GM12878 (cell line): ENCODE results near the gene FXYD1. TPM values are rescaled to one million over a fixed set of nuclear protein-coding genes. Genes with fewer than 3 reads are reported as not detected.
A peak's percentile ranks its signal among the peaks of the same experiment; 100 is the strongest.

Source experiments
- ATAC-seq: fragments of 200-7000 bp; cut with Tn5 transposase; 3 replicates; pipeline ENCODE4 v1.9.1; 2020; ENCODE audit warnings: mild to moderate bottlenecking, moderate library complexity
- BruUV-seq: library from RNA; stranded (reverse); fragments of 400-500 nt; replicated peaks from 2 replicates; lab custom pipeline; 2021; lab: Mats Ljungman, UMichigan
- CTCF ChIA-PET: fragments of 300-600 bp; sonication (Branson Sonifier 250); formaldehyde crosslinking; extraction: SDS; loops from one replicate; lab custom pipeline; 2021; ENCODE audit warnings: inconsistent platforms; lab: Yijun Ruan, JAX
- POLR2A ChIA-PET: fragments of 350-600 bp; formaldehyde crosslinking; extraction: SDS; loops from one replicate; lab custom pipeline; 2021; ENCODE audit warnings: inconsistent platforms; lab: Charles Lee
- RAD21 ChIA-PET: fragments of 300-600 bp; sonication (Branson Sonifier 250); formaldehyde crosslinking; loops from one replicate; lab custom pipeline; 2023; ENCODE audit warnings: antibody characterized with exemption; ENCODE audit not compliant: unreplicated experiment; lab: Charles Lee
- SMC1A ChIA-PET: fragments of 300-600 bp; sonication (Branson Sonifier 250); formaldehyde crosslinking; loops from one replicate; lab custom pipeline; 2023; ENCODE audit not compliant: unreplicated experiment, uncharacterized antibody; lab: Charles Lee
- DNase-seq: peaks from one replicate; pipeline ENCODE4 v3.0.0-alpha.2; 2011; ENCODE audit warnings: low read depth, low spot score
- FAIRE-seq: peaks from 3 replicates; lab custom pipeline; 2011; peaks lifted over from hg19 to GRCh38; lab: Jason Lieb, UNC
- H2AFZ ChIP-seq: 2 replicates; pipeline ENCODE4 v1.6.0; 2011; ENCODE audit warnings: low read depth, low read length, control low read depth; ENCODE audit not compliant: control insufficient read depth
- H3K27ac ChIP-seq: 2 replicates; pipeline ENCODE4 v1.5.1; 2011; ENCODE audit warnings: control low read depth; ENCODE audit not compliant: control insufficient read depth, insufficient read depth
- H3K27me3 ChIP-seq, 2 experiments: replicated peaks in 1 of 2; 2 replicates each; pipeline versions ENCODE4 v1.6.0 to v1.6.1; 2011; ENCODE audit warnings: low read length in 1 of 2; ENCODE audit not compliant: control insufficient read depth in 2 of 2, insufficient read depth in 2 of 2
- H3K36me3 ChIP-seq, 2 experiments: 2 replicates each; pipeline ENCODE4 v1.5.1; 2011; ENCODE audit warnings: low read length in 1 of 2; ENCODE audit not compliant: control insufficient read depth in 2 of 2, insufficient read depth in 2 of 2
- H3K4me1 ChIP-seq: 2 replicates; pipeline ENCODE4 v1.6.1; 2011; ENCODE audit warnings: mild to moderate bottlenecking, low read length, moderate library complexity, mixed read lengths; ENCODE audit not compliant: control insufficient read depth, insufficient read depth
- H3K4me2 ChIP-seq: 2 replicates; pipeline ENCODE4 v1.6.0; 2011; ENCODE audit warnings: control low read depth; ENCODE audit not compliant: control insufficient read depth, insufficient read depth
- H3K4me3 ChIP-seq: fragments of 200-600 bp; sonication (generic); 2 replicates; pipeline ENCODE4 v1.5.1; 2016
- H3K79me2 ChIP-seq: 2 replicates; pipeline ENCODE4 v1.6.0; 2011; ENCODE audit warnings: low read length; ENCODE audit not compliant: control insufficient read depth, insufficient read depth
- H3K9ac ChIP-seq: 2 replicates; pipeline ENCODE4 v1.8.0; 2011; ENCODE audit warnings: low read length, control low read depth, mixed read lengths; ENCODE audit not compliant: control insufficient read depth, insufficient read depth
- H3K9me3 ChIP-seq: replicated peaks from 3 replicates; pipeline ENCODE4 v1.5.1; 2011; ENCODE audit warnings: mild to moderate bottlenecking, low read length; ENCODE audit not compliant: control insufficient read depth, insufficient read depth
- H4K20me1 ChIP-seq: 2 replicates; pipeline ENCODE4 v1.6.0; 2011; ENCODE audit not compliant: control insufficient read depth, insufficient read depth
- CHD2 ChIP-seq: IDR thresholded peaks from 2 replicates; pipeline ENCODE4 v1.6.1; 2011; ENCODE audit warnings: low read depth, low read length, improper control_type of control experiment, borderline replicate concordance
- CTCF ChIP-seq, 3 experiments: IDR thresholded peaks in 2 of 3; conservative IDR thresholded peaks in 1 of 3; 2 replicates each; pipeline ENCODE4 v1.5.1; 2011; ENCODE audit warnings: low read depth in 3 of 3, low read length in 3 of 3, mild to moderate bottlenecking in 3 of 3, control low read depth in 2 of 3, moderate library complexity in 2 of 3, inconsistent platforms in 1 of 3, mixed read lengths in 1 of 3; ENCODE audit not compliant: control insufficient read depth in 2 of 3, insufficient read depth in 1 of 3; ENCODE audit errors: extremely low read depth in 1 of 3
- EED ChIP-seq: sonication (generic); IDR thresholded peaks from 2 replicates; pipeline ENCODE4 v1.6.1; 2016; ENCODE audit warnings: antibody characterized with exemption, low read depth
- RAD21 ChIP-seq: IDR thresholded peaks from 2 replicates; pipeline ENCODE4 v1.6.1; 2011; ENCODE audit warnings: mild to moderate bottlenecking, low read depth, low read length, moderate library complexity; ENCODE audit not compliant: insufficient read depth
- SMC3 ChIP-seq: IDR thresholded peaks from 2 replicates; pipeline ENCODE4 v1.6.1; 2011; ENCODE audit warnings: low read length, improper control_type of control experiment, borderline replicate concordance
- YY1 ChIP-seq: IDR thresholded peaks from 2 replicates; pipeline ENCODE4 v1.6.1; 2011; ENCODE audit warnings: low read depth, mild to moderate bottlenecking, low read length
- WGBS: methylation state at CpG from one replicate; pipeline ENCODE4 v1.1.6; 2016; ENCODE audit warnings: low lambda C conversion rate; ENCODE audit not compliant: insufficient replicate concordance, insufficient coverage; ENCODE audit errors: missing lambda C conversion rate; 5-methylcytosine and 5-hydroxymethylcytosine counted together
- in situ Hi-C: fragments of 300-500 bp; cut with MboI; formaldehyde crosslinking; loops from 9 replicates; pipeline ENCODE4 v1.14.3; 2018; ENCODE audit warnings: mixed read lengths
- intact Hi-C: fragments of 100-400 bp; cut with micrococcal nuclease; formaldehyde crosslinking; loops from one replicate; pipeline ENCODE4 v1.14.2; 2022; ENCODE audit not compliant: unreplicated experiment
- polyA plus RNA-seq, 11 experiments: library from polyadenylated mRNA; depleted of rRNA in 4 of 11; unstranded in 6 of 11; stranded (reverse) in 5 of 11; fragments of >200 nt; fragmentation: Nextera tagmentation in 4 of 11; fragmentation: Illumina TruSeq in 1 of 11; extraction: Ambion mirVana in 4 of 11; extraction: Trizol in 1 of 11; gene quantifications; 1 replicate in 1 of 11; 2 replicates in 10 of 11; pipeline versions ENCODE4 v1.2.1 to v1.2.3, GENCODE V29; 2011 to 2016; ENCODE audit warnings: inconsistent platforms in 2 of 11, missing spikeins in 2 of 11, low read depth in 1 of 11
- total RNA-seq, 4 experiments: library from RNA; depleted of rRNA in 3 of 4; stranded (reverse); fragments of >200 nt in 3 of 4; fragmentation: Illumina TruSeq in 1 of 4; extraction: Trizol in 1 of 4; gene quantifications; 2 replicates each; pipeline versions ENCODE4 v1.2.1 to v1.2.3, GENCODE V29; 2013 to 2021

Gene FXYD1
- total and polyA plus RNA-seq, 10 of the 15 experiments (the other 5 are each of a cell fraction or from before 2014, with no cell fraction given), result 0.34 to 1.2 (median 0.49) TPM; not detected in 4

GRCh38 chr19:35142606-35143230 is 4.1 kb downstream of the FXYD1 start:
- no peak overlapping the region for H3K27ac ChIP-seq
- SMC1A ChIA-PET, result interaction anchor here (1.2 to 2.4 kb wide), 10 partner anchors 12 to 212 kb away, joined by 3 to 17 read pairs (median 5); partner anchors contain the start of gene FXYD5
- peaks cover 2 to 5% of the 10 kb centered on the region in 2 experiments; a peak in 2 of 4 replicates for H3K27me3 ChIP-seq
- no peaks in the 10 kb centered on the region for H4K20me1 ChIP-seq
- RAD21 ChIA-PET, result interaction anchor here (0.6 to 3.0 kb wide), 16 partner anchors 11 to 366 kb away, joined by 3 to 31 read pairs (median 5); partner anchors contain the start of gene FXYD5
- POLR2A ChIA-PET, result interaction anchor here (0.5 to 0.7 kb wide), 3 partner anchors 51 to 105 kb away, joined by 3 to 6 read pairs (median 4); no protein-coding TSS in a partner anchor
- no peaks in the 10 kb centered on the region for H3K79me2 ChIP-seq
- H3K4me1 ChIP-seq, result peaks cover 13% of the 10 kb centered on the region
- CTCF ChIA-PET, result interaction anchor here (0.6 to 3.3 kb wide), 28 partner anchors 11 to 368 kb away, joined by 3 to 41 read pairs (median 7); partner anchors contain the start of genes FXYD3 and FXYD5
- H2AFZ ChIP-seq, result no peak overlapping the region
- H3K36me3 ChIP-seq, result no peaks in the 10 kb centered on the region
- BruUV-seq, result no TSS peak
- H3K9me3 ChIP-seq, result no peaks in the 10 kb centered on the region
- in situ Hi-C loops (no loop called here), intact Hi-C loops (loop anchor here (5.0 kb wide), 1 partner anchor 105 kb away; the partner anchor contains the start of gene LSR)
- WGBS, result 4% methylated on average over 9 of the region's 46 CpGs
- TF ChIP-seq SMC3 (peak; percentile 34; the same call in 1 of the 2 replicates), EED (peak; percentile 15; the same call in 1 of the 2 replicates), CTCF (IDR thresholded peaks at IDR 0.05 in 2 of 3, conservative IDR thresholded peaks at IDR 0.05 in 1 of 3; ENCODE audit: control insufficient read depth in 2 of 3, extremely low read depth in 1 of 3, insufficient read depth in 1 of 3, low read depth in 3 of 3, low read length in 3 of 3) (peak; percentile 24 to 57 (median 56); a peak in 4 of 6 replicates), YY1 (0 out of 2 replicates have a peak, but pooled peaks have one; percentile 36), CHD2 (no peak), RAD21 (peak; percentile 62)
- DNase-seq (no peak), ATAC-seq (peak; percentile 55), FAIRE-seq (no peak)
- peak overlapping the region; percentile 27; the same call in 1 of the 2 replicates for H3K4me3 ChIP-seq
- H3K4me2 ChIP-seq, result peak overlapping the region; percentile 44; the same call in 1 of the 2 replicates
- H3K9ac ChIP-seq, result no peak overlapping the region
